Nephron (organoid): ENCODE measurements around the gene LRRC28.
A peak's percentile ranks its signal among the peaks of the same experiment; 100 is the strongest.

ENCODE experiments used
- H3K27ac Mint-ChIP-seq, 3 experiments: 2 replicates each; pipeline ENCODE4 v1.8.0; 2020; ENCODE audit warnings: mixed read lengths in 3 of 3, mild to moderate bottlenecking in 2 of 3, moderate library complexity in 1 of 3
- H3K27me3 Mint-ChIP-seq: 2 replicates; pipeline ENCODE4 v1.8.0; 2021; ENCODE audit warnings: low read depth, mild to moderate bottlenecking, moderate library complexity, mixed read lengths
- H3K36me3 Mint-ChIP-seq: 2 replicates; pipeline ENCODE4 v1.8.0; 2020; ENCODE audit warnings: low read depth, mixed read lengths
- H3K4me1 Mint-ChIP-seq: 2 replicates; pipeline ENCODE4 v1.8.0; 2020; ENCODE audit warnings: mixed read lengths
- H3K4me3 Mint-ChIP-seq, 3 experiments: 2 replicates each; pipeline ENCODE4 v1.8.0; 2020; ENCODE audit warnings: mild to moderate bottlenecking in 3 of 3, mixed read lengths in 3 of 3, moderate library complexity in 2 of 3
- H3K9me3 Mint-ChIP-seq: 2 replicates; pipeline ENCODE4 v1.8.0; 2020; ENCODE audit warnings: mixed read lengths
- TF ChIP-seq, protein P1 (sequence below), 3 experiments: fragments of 200-600 bp; sonication (generic); IDR thresholded peaks; one replicate each; pipeline ENCODE4 v1.5.0; 2021; ENCODE audit warnings: antibody characterized with exemption in 3 of 3; ENCODE audit not compliant: unreplicated experiment in 3 of 3

LRRC28 gene

DNA sequence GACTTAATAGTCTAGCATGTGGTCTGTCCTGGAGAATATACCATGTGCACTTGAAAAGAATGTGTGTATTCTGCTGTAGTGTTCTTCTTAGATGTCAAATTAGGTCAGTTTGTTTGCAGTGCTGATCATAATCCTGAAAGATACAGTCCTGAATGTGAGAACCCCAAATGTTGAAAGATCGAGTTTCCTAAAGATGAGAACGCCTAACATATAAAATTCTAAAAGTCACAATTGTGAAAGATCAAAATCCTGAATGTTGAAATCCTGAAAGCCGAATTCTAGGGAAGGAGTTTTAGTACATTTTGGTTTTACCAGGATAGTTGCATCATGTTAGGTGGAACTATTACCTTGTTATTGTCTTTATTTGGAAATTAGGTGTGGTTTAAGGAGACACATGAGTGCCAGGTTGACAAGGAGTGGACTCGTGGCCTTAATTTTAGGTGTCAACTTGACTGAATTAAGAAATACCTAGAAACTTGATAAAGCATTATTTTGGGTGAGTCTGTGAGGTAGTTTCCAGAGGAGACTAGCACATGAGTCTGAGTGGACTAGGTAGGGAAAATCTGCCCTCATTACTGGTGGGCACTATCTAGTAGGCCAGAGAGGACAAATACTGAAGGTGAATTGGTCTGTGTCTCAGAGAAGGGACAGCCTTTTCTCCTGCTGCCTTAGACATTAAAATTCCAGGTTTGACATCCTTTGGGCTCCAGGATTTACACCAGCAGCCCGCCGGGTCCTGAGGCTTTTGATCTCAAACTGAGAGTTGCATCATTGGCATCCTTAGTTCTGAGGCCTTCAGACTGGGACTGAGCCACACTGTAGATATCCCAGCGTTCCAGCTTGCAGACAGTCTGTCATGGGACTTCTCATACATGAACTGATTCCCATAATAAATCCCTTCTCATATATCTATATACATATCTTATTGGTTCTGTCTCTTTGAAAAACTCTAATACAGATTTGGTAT lies 77.1 kb downstream of the LRRC28 start:
- no peaks in the 10 kb centered on the region for H3K27me3 Mint-ChIP-seq
- no peaks in the 10 kb centered on the region for H3K36me3 Mint-ChIP-seq

DNA sequence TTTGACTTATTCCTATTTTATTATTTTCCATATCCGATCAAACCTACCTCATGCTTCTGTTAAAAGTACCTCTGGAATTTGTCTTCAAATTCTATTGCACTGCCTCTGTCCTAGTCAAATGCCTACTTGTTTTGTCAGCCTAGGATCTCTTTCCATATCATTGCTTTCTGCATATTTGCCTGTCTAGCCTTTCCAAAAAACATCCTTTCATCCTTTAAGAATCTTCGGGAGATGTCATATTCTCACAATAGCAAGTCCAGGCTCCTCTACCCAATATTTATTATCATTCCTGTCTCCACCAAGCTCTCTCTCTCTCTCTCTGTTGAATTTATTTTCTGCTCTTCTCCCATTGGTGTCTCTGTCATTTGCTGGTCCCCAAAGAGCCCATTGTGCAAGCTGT lies 80.1 kb downstream of the LRRC28 start:
- Mint-ChIP-seq H3K36me3 (no peaks in the 10 kb centered on the region), H3K9me3 (no peaks in the 10 kb centered on the region), H3K4me1 (no peaks in the 10 kb centered on the region), H3K4me3 (no peak overlapping the region), H3K27ac (no peak overlapping the region), H3K27me3 (no peaks in the 10 kb centered on the region)
- TF ChIP-seq, protein P1, sequence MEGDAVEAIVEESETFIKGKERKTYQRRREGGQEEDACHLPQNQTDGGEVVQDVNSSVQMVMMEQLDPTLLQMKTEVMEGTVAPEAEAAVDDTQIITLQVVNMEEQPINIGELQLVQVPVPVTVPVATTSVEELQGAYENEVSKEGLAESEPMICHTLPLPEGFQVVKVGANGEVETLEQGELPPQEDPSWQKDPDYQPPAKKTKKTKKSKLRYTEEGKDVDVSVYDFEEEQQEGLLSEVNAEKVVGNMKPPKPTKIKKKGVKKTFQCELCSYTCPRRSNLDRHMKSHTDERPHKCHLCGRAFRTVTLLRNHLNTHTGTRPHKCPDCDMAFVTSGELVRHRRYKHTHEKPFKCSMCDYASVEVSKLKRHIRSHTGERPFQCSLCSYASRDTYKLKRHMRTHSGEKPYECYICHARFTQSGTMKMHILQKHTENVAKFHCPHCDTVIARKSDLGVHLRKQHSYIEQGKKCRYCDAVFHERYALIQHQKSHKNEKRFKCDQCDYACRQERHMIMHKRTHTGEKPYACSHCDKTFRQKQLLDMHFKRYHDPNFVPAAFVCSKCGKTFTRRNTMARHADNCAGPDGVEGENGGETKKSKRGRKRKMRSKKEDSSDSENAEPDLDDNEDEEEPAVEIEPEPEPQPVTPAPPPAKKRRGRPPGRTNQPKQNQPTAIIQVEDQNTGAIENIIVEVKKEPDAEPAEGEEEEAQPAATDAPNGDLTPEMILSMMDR (IDR thresholded peaks at IDR 0.05; ENCODE audit: unreplicated experiment in 3 of 3), result no peak

More for the DNA sequence above, 77.1 kb downstream of the LRRC28 start:
- no peak overlapping the region for H3K27ac Mint-ChIP-seq
- H3K4me3 Mint-ChIP-seq, result no peak overlapping the region
- peaks cover 6% of the 10 kb centered on the region for H3K9me3 Mint-ChIP-seq
- peaks cover 7% of the 10 kb centered on the region for H3K4me1 Mint-ChIP-seq
- TF ChIP-seq, protein P1 (IDR thresholded peaks at IDR 0.05; ENCODE audit: unreplicated experiment in 3 of 3), result no peak

DNA sequence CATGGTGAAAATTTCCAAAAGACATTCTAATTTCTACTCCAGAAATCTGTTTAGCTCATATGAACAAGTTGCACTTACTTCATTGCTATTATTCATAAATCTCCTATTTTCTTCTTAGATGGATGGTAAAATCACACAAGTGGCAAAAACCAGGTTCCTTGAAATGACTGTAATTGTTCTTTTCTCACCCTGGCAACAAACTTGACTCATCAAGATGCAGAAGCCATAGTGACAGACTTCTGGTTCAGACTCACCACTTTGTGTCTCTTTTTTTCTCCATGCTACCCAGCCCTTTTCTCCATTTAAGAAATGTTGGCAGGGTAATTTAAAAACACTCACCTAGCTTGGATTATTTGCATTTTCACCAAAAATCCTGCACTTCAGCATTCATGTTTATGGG lies 82.1 kb downstream of the LRRC28 start:
- TF ChIP-seq, protein P1 (IDR thresholded peaks at IDR 0.05; ENCODE audit: unreplicated experiment in 3 of 3), result no peak
- Mint-ChIP-seq H3K27me3 (no peaks in the 10 kb centered on the region), H3K36me3 (no peaks in the 10 kb centered on the region), H3K9me3 (no peaks in the 10 kb centered on the region), H3K4me1 (peaks cover 7% of the 10 kb centered on the region), H3K4me3 (no peak overlapping the region), H3K27ac (no peak overlapping the region)

DNA sequence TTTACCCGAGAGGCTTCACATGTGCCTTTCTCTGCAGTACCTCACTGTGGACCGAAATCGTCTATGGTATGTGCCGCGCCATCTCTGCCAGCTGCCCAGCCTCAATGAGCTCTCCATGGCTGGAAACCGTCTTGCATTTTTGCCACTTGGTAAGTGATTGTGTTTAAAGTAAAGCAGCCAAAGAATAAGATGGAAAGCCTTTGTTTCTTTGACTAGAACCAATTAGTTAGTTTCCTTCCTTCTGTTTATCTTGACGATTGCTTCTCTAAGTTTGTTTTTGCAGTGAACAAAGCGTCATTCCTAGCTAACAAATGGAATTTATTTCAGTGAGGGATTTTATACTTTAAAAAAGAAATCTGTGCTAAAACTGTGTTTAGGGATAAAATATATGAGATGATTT lies 82.7 kb downstream of the LRRC28 start:
- H3K9me3 Mint-ChIP-seq, result no peaks in the 10 kb centered on the region
- no peaks in the 10 kb centered on the region for H3K27me3 Mint-ChIP-seq
- peak overlapping the region in 2 of 3 experiments; percentile 11 to 20 for H3K27ac Mint-ChIP-seq
- TF ChIP-seq, protein P1 (IDR thresholded peaks at IDR 0.05; ENCODE audit: unreplicated experiment in 3 of 3), result no peak
- H3K4me1 Mint-ChIP-seq, result peaks cover 7% of the 10 kb centered on the region
- H3K36me3 Mint-ChIP-seq, result no peaks in the 10 kb centered on the region
- H3K4me3 Mint-ChIP-seq, result no peak overlapping the region

DNA sequence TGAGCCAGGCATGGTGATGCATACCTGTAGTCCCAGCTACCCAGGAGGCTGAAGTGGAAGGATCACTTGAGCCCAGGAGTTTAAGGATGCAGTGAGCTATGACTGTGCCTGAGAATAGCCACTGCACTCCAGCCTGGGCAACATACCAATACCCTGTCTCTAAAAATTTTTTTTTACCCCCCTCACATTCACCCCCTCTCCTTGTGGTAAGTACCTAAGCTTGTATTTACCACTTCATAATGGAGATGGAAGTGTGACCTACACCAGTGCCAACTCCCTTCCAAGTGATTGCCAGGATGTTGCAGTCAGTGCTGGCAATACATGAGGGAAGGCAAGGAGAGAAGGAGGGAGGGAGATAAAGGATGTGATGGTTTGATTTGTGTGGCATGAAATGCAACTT lies 84.2 kb downstream of the LRRC28 start:
- Mint-ChIP-seq H3K36me3 (no peaks in the 10 kb centered on the region), H3K4me1 (peaks cover 7% of the 10 kb centered on the region), H3K9me3 (no peaks in the 10 kb centered on the region), H3K4me3 (no peak overlapping the region), H3K27ac (no peak overlapping the region), H3K27me3 (no peaks in the 10 kb centered on the region)
- TF ChIP-seq, protein P1 (IDR thresholded peaks at IDR 0.05; ENCODE audit: unreplicated experiment in 3 of 3), result no peak

DNA sequence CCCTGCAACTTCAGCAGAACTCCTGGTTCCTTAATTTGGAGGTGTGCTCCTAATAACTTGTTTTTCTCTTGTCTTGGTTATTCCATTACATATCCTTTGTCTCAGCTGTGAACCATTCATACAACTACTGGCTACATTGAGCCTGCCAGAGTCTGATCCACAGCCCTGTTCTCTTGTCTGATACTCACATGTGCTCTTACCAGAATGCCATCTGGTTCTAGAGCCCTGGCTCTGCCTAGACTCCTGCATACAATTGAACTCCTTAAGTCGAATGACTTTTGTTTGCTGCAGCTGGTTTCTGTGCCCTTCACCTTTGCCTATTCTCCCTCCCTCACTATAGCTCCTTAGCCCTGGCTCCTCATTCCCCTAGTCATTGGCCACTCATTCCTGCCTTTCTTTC lies 85.5 kb downstream of the LRRC28 start:
- TF ChIP-seq, protein P1 (IDR thresholded peaks at IDR 0.05; ENCODE audit: unreplicated experiment in 3 of 3), result no peak
- H3K4me1 Mint-ChIP-seq, result peaks cover 7% of the 10 kb centered on the region
- no peaks in the 10 kb centered on the region for H3K36me3 Mint-ChIP-seq
- H3K9me3 Mint-ChIP-seq, result no peaks in the 10 kb centered on the region
- no peaks in the 10 kb centered on the region for H3K27me3 Mint-ChIP-seq
- H3K4me3 Mint-ChIP-seq, result no peak overlapping the region
- no peak overlapping the region for H3K27ac Mint-ChIP-seq
